Neural cell (in vitro differentiated cells): ENCODE results near the gene MICU1. TPM values are rescaled to one million over a fixed set of nuclear protein-coding genes. Genes with fewer than 3 reads are reported as not detected.

Experiments
- H2AFZ ChIP-seq: fragments of 200-600, 300-800 bp; sonication (generic), shearing (Covaris generic); 2 replicates; pipeline ENCODE4 v1.6.0; 2014; ENCODE audit warnings: low read depth, mild to moderate bottlenecking, antibody characterized with exemption, low read length, moderate library complexity
- H3F3A ChIP-seq: fragments of 200-600 bp; shearing (Covaris generic); 2 replicates; pipeline ENCODE4 v1.6.1; 2016; ENCODE audit warnings: mild to moderate bottlenecking, moderate library complexity, mixed read lengths, antibody characterized with exemption, low read length; ENCODE audit not compliant: insufficient read depth, poor library complexity, severe bottlenecking
- H3K27ac ChIP-seq: fragments of 200-600, 300-800 bp; sonication (generic), shearing (Covaris generic); 2 replicates; pipeline ENCODE4 v1.5.1; 2014; ENCODE audit warnings: mild to moderate bottlenecking, low read length, moderate library complexity
- H3K27me3 ChIP-seq: fragments of 300-800, 200-600 bp; sonication (generic), shearing (Covaris generic); 2 replicates; pipeline ENCODE4 v1.6.0; 2014; ENCODE audit warnings: mild to moderate bottlenecking, low read depth, low read length, moderate library complexity; ENCODE audit not compliant: insufficient read depth
- H3K36me3 ChIP-seq: fragments of 300-800, 200-600 bp; sonication (generic), shearing (Covaris generic); 2 replicates; pipeline ENCODE4 v1.5.1; 2014; ENCODE audit warnings: mild to moderate bottlenecking, antibody characterized with exemption, low read length, moderate library complexity; ENCODE audit not compliant: insufficient read depth
- H3K4me2 ChIP-seq: fragments of 300-800, 200-600 bp; sonication (generic), shearing (Covaris generic); 2 replicates; pipeline ENCODE4 v1.6.0; 2014; ENCODE audit warnings: mild to moderate bottlenecking, low read length
- H3K4me3 ChIP-seq: fragments of 300-800, 200-600 bp; sonication (generic), shearing (Covaris generic); 2 replicates; pipeline ENCODE4 v1.5.1; 2014; ENCODE audit warnings: mild to moderate bottlenecking, low read length, moderate library complexity
- H3K79me2 ChIP-seq: fragments of 200-600 bp; shearing (Covaris generic); replicated peaks from 2 replicates; pipeline ENCODE4 v1.6.0; 2014; ENCODE audit warnings: mild to moderate bottlenecking, low read length, moderate library complexity; ENCODE audit not compliant: insufficient read depth
- H3K9ac ChIP-seq: fragments of 300-800, 200-600 bp; sonication (generic), shearing (Covaris generic); 2 replicates; pipeline ENCODE4 v1.6.1; 2016; ENCODE audit warnings: mild to moderate bottlenecking, low read length, mixed read lengths
- H3K9me2 ChIP-seq: fragments of 200-600 bp; shearing (Covaris generic); 2 replicates; pipeline ENCODE4 v1.6.1; 2016; ENCODE audit warnings: mild to moderate bottlenecking, low read length, mixed read lengths; ENCODE audit not compliant: insufficient read depth
- H3K9me3 ChIP-seq: fragments of 200-600, 300-800 bp; sonication (generic), shearing (Covaris generic); 2 replicates; pipeline ENCODE4 v1.6.1; 2016; ENCODE audit warnings: mild to moderate bottlenecking, mixed run types, low read length, moderate library complexity, mixed read lengths
- H4K20me1 ChIP-seq: fragments of 200-600 bp; shearing (Covaris generic); 2 replicates; pipeline ENCODE4 v1.6.1; 2016; ENCODE audit warnings: mild to moderate bottlenecking, mixed run types; ENCODE audit not compliant: insufficient read depth
- EP300 ChIP-seq: fragments of 450-650 bp; conservative IDR thresholded peaks from 2 replicates; pipeline ENCODE4 v1.6.1; 2014; ENCODE audit warnings: antibody characterized with exemption, mild to moderate bottlenecking, moderate library complexity; ENCODE audit not compliant: poor library complexity, severe bottlenecking
- EZH2 ChIP-seq: fragments of 200-600, 300-800 bp; shearing (Covaris generic), sonication (generic); IDR thresholded peaks from 2 replicates; pipeline ENCODE4 v1.6.1; 2014; ENCODE audit warnings: antibody characterized with exemption, low read length, borderline replicate concordance, mild to moderate bottlenecking; ENCODE audit not compliant: insufficient read depth, poor library complexity, severe bottlenecking
- MXI1 ChIP-seq: fragments of 450-650 bp; conservative IDR thresholded peaks from 2 replicates; pipeline ENCODE4 v1.6.1; 2014; ENCODE audit warnings: antibody characterized with exemption, mild to moderate bottlenecking; ENCODE audit not compliant: poor library complexity, severe bottlenecking
- POLR2AphosphoS5 ChIP-seq: IDR thresholded peaks from 2 replicates; pipeline ENCODE4 v1.6.1; 2012
- RAD21 ChIP-seq: fragments of 450-650 bp; conservative IDR thresholded peaks from 2 replicates; pipeline ENCODE4 v1.6.1; 2014; ENCODE audit warnings: antibody characterized with exemption, mild to moderate bottlenecking, moderate library complexity
- SMC3 ChIP-seq: fragments of 450-650 bp; conservative IDR thresholded peaks from 2 replicates; pipeline ENCODE4 v1.6.1; 2014; ENCODE audit warnings: antibody characterized with exemption, mild to moderate bottlenecking, moderate library complexity; ENCODE audit not compliant: poor library complexity
- TAF1 ChIP-seq: IDR thresholded peaks from 2 replicates; pipeline ENCODE4 v1.6.1; 2012; ENCODE audit warnings: low read depth
- polyA plus RNA-seq: library from polyadenylated mRNA; depleted of rRNA; stranded (reverse); fragments of >200 nt; gene quantifications from 2 replicates; pipeline ENCODE4 v1.2.3, GENCODE V29; 2014
- TF ChIP-seq, protein P1 (sequence below): fragments of 450-650 bp; IDR thresholded peaks from 2 replicates; pipeline ENCODE4 v1.5.1; 2014; ENCODE audit warnings: antibody characterized with exemption, mild to moderate bottlenecking, moderate library complexity; ENCODE audit not compliant: poor library complexity, severe bottlenecking
- TF ChIP-seq, protein P2 (sequence below): IDR thresholded peaks from 2 replicates; pipeline ENCODE4 v1.6.1; 2012; ENCODE audit warnings: borderline replicate concordance

MICU1 gene
- polyA plus RNA-seq, 1 donor from 2014 or later: 86.0 TPM

DNA sequence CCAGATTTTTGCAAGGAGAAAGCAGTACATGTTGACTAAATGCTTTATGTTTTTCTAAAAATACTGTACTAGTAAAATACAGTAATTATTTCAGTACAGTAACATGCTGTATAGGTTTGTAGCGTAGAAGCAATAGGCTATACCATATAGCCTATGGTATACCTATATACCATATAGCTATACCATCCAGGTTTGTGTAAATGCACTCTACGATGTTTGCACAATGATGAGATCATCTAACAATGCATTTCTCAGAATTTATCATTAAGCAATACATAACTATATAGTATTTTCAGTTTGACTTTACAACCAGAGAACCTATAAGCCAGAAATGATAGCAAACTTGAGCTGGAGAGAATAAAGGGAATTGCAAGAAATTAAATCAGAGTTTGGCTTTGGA lies 161.4 kb downstream of the MICU1 start:
- no peaks in the 10 kb centered on the region for H3K9me3 ChIP-seq
- no peaks in the 10 kb centered on the region for H3K36me3 ChIP-seq
- no peak overlapping the region for H3K4me2 ChIP-seq
- H3K9ac ChIP-seq: no peak overlapping the region
- no peak overlapping the region for H2AFZ ChIP-seq
- no peaks in the 10 kb centered on the region for H3K27me3 ChIP-seq
- H3F3A ChIP-seq: no peaks in the 10 kb centered on the region
- H3K27ac ChIP-seq: no peak overlapping the region
- no peaks in the 10 kb centered on the region for H3K79me2 ChIP-seq
- no peak for TF ChIP-seq EZH2
- TF ChIP-seq MXI1: no peak
- TF ChIP-seq POLR2AphosphoS5: no peak
- TF ChIP-seq, protein P1, sequence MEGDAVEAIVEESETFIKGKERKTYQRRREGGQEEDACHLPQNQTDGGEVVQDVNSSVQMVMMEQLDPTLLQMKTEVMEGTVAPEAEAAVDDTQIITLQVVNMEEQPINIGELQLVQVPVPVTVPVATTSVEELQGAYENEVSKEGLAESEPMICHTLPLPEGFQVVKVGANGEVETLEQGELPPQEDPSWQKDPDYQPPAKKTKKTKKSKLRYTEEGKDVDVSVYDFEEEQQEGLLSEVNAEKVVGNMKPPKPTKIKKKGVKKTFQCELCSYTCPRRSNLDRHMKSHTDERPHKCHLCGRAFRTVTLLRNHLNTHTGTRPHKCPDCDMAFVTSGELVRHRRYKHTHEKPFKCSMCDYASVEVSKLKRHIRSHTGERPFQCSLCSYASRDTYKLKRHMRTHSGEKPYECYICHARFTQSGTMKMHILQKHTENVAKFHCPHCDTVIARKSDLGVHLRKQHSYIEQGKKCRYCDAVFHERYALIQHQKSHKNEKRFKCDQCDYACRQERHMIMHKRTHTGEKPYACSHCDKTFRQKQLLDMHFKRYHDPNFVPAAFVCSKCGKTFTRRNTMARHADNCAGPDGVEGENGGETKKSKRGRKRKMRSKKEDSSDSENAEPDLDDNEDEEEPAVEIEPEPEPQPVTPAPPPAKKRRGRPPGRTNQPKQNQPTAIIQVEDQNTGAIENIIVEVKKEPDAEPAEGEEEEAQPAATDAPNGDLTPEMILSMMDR: no peak
- no peak for TF ChIP-seq RAD21
- TF ChIP-seq, protein P2, sequence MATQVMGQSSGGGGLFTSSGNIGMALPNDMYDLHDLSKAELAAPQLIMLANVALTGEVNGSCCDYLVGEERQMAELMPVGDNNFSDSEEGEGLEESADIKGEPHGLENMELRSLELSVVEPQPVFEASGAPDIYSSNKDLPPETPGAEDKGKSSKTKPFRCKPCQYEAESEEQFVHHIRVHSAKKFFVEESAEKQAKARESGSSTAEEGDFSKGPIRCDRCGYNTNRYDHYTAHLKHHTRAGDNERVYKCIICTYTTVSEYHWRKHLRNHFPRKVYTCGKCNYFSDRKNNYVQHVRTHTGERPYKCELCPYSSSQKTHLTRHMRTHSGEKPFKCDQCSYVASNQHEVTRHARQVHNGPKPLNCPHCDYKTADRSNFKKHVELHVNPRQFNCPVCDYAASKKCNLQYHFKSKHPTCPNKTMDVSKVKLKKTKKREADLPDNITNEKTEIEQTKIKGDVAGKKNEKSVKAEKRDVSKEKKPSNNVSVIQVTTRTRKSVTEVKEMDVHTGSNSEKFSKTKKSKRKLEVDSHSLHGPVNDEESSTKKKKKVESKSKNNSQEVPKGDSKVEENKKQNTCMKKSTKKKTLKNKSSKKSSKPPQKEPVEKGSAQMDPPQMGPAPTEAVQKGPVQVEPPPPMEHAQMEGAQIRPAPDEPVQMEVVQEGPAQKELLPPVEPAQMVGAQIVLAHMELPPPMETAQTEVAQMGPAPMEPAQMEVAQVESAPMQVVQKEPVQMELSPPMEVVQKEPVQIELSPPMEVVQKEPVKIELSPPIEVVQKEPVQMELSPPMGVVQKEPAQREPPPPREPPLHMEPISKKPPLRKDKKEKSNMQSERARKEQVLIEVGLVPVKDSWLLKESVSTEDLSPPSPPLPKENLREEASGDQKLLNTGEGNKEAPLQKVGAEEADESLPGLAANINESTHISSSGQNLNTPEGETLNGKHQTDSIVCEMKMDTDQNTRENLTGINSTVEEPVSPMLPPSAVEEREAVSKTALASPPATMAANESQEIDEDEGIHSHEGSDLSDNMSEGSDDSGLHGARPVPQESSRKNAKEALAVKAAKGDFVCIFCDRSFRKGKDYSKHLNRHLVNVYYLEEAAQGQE: no peak
- TF ChIP-seq SMC3: no peak
- TF ChIP-seq EP300: no peak
- TF ChIP-seq TAF1: no peak
- H3K9me2 ChIP-seq: no peaks in the 10 kb centered on the region
- no peak overlapping the region for H3K4me3 ChIP-seq
- H4K20me1 ChIP-seq: no peaks in the 10 kb centered on the region

DNA sequence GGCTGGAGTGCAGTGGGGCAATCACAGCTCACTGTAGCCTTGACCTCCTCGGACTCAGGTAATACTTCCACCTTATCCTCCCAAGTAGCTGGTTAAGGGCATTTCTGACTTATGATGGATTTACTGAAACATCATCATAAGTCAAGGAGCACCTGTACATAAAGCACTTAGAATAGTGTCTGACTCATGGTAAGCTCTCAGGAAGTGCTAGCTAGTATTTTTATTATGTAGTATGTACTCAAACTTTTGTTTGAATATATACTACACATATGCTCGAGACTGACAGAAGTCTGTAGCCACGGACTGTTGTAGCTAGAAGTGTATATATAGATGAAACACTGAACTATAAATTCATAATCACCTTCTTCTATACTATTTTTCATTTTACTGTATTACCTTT lies 163.6 kb downstream of the MICU1 start:
- no peak overlapping the region for H3K4me3 ChIP-seq
- no peaks in the 10 kb centered on the region for H3K9me3 ChIP-seq
- TF ChIP-seq EP300 (no peak), TAF1 (no peak), POLR2AphosphoS5 (no peak), RAD21 (no peak), SMC3 (no peak), EZH2 (no peak), MXI1 (no peak)
- TF ChIP-seq, protein P1: no peak
- TF ChIP-seq, protein P2: no peak
- no peaks in the 10 kb centered on the region for H3F3A ChIP-seq
- no peak overlapping the region for H3K27ac ChIP-seq
- no peaks in the 10 kb centered on the region for H3K36me3 ChIP-seq
- H3K79me2 ChIP-seq: no peaks in the 10 kb centered on the region
- H3K9me2 ChIP-seq: no peaks in the 10 kb centered on the region
- no peaks in the 10 kb centered on the region for H3K27me3 ChIP-seq
- H3K4me2 ChIP-seq: no peak overlapping the region
- H4K20me1 ChIP-seq: no peaks in the 10 kb centered on the region
- H2AFZ ChIP-seq: no peak overlapping the region
- H3K9ac ChIP-seq: no peak overlapping the region
